Measurements from ENCODE around the gene ZNF750.

DNA sequence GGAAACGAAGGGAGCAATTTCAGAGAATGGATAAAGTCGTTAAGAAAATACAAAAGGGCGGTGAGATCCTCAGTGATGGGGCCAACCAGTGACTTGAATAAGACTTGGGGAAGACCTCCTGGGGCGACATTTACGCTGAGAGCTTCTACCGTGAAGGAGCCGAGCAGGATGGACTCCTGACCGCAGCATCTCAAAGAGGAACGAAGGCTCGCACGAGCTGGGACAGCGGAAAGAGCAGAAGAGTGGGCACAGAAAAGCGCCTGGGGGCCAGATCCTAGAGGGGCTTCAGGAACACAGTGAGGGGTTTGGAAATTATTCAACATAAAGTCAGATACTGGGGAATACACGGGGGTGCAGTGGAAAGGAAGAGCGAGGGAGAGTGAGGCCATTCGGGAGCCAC, 17.5 kb downstream of the ZNF750 start:
- no peak for TF ChIP-seq TAF1 (IDR thresholded peaks at IDR 0.05; ENCODE audit: low read depth, low read length)
- no peak for TF ChIP-seq POLR2A (IDR thresholded peaks at IDR 0.05; ENCODE audit: low read depth, low read length)
- no peak for TF ChIP-seq PAX5 (IDR thresholded peaks at IDR 0.05; ENCODE audit: insufficient read depth, low read length, severe bottlenecking)
- TF ChIP-seq POLR2AphosphoS5 (IDR thresholded peaks at IDR 0.05; ENCODE audit: low read depth, low read length) = no peak

All from GM12891 (cell line).